ENCODE measurements around the gene HOXA6.

The HOXA6 gene

DNA sequence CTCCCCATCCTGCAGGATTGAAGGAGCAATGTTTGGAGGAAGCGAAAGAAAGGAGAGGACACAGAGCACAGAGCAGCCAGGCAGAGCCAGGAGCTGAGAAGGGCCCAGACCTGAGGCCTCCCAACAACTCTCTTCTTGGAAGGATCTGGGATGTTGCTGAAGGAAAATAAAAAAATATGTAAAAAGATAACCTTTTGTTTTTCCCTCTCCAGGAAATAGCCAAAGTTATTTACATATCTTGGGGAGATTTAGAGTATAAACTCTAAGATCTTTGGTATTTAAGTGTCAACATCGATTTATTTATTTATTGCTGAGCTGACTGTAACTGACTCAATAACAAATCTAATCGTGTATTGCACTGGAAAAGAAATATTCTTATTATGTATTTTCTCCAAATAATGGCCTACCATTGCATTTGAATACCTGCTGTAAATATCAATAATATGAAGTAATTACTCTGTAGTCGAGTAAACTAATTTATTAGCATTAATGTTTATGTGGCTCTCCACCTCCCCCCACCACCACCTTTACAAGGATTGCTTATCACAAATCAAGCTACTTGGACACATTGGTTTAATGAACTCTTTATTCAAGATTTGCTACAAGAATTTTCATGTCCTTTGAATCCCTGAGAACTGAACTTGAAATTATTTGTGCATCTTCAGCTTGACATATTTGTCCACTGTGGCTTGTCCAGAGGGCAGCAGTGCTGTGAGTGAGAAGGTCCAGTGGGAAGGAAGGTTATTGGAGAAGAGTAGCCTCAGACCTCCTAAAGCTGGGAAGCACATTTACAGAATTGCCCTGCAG, 39.3 kb upstream of the HOXA6 start:
- no peak for ATAC-seq (ENCODE audit: insufficient read depth, low read depth)
- TF ChIP-seq, protein P1, sequence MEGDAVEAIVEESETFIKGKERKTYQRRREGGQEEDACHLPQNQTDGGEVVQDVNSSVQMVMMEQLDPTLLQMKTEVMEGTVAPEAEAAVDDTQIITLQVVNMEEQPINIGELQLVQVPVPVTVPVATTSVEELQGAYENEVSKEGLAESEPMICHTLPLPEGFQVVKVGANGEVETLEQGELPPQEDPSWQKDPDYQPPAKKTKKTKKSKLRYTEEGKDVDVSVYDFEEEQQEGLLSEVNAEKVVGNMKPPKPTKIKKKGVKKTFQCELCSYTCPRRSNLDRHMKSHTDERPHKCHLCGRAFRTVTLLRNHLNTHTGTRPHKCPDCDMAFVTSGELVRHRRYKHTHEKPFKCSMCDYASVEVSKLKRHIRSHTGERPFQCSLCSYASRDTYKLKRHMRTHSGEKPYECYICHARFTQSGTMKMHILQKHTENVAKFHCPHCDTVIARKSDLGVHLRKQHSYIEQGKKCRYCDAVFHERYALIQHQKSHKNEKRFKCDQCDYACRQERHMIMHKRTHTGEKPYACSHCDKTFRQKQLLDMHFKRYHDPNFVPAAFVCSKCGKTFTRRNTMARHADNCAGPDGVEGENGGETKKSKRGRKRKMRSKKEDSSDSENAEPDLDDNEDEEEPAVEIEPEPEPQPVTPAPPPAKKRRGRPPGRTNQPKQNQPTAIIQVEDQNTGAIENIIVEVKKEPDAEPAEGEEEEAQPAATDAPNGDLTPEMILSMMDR (IDR thresholded peaks at IDR 0.05; ENCODE audit: borderline replicate concordance, extremely low read depth, low read length, poor library complexity, severe bottlenecking): no peak
- no peak for TF ChIP-seq EZH2 (IDR thresholded peaks at IDR 0.05; ENCODE audit: borderline replicate concordance, low read depth, low read length, severe bottlenecking)
- Histone ChIP-seq H3K4me3 (ENCODE audit: low read depth in 1 of 2, low read length in 2 of 2) (no peak overlapping the region), H3K9ac (ENCODE audit: low read depth, low read length) (no peak overlapping the region), H3K79me2 (ENCODE audit: insufficient read depth, low read length) (no peaks in the 10 kb centered on the region), H3K27me3 (ENCODE audit: insufficient read depth, low read length, poor library complexity) (peaks cover 14% of the 10 kb centered on the region), H3K4me2 (ENCODE audit: insufficient read depth, low read length) (no peak overlapping the region; the same call in 1 of the 2 replicates), H3K4me1 (ENCODE audit: insufficient read depth, low read length) (peaks cover 18% of the 10 kb centered on the region), H3K9me3 (ENCODE audit: insufficient read depth, low read length, severe bottlenecking) (no peaks in the 10 kb centered on the region), H3K36me3 (ENCODE audit: insufficient read depth, low read length) (no peaks in the 10 kb centered on the region), H2AFZ (ENCODE audit: low read depth, low read length) (no peak overlapping the region), H4K20me1 (ENCODE audit: insufficient read depth, low read length) (no peaks in the 10 kb centered on the region), H3K27ac (ENCODE audit: low read length) (no peak overlapping the region)
- DNase-seq: no peak

DNA sequence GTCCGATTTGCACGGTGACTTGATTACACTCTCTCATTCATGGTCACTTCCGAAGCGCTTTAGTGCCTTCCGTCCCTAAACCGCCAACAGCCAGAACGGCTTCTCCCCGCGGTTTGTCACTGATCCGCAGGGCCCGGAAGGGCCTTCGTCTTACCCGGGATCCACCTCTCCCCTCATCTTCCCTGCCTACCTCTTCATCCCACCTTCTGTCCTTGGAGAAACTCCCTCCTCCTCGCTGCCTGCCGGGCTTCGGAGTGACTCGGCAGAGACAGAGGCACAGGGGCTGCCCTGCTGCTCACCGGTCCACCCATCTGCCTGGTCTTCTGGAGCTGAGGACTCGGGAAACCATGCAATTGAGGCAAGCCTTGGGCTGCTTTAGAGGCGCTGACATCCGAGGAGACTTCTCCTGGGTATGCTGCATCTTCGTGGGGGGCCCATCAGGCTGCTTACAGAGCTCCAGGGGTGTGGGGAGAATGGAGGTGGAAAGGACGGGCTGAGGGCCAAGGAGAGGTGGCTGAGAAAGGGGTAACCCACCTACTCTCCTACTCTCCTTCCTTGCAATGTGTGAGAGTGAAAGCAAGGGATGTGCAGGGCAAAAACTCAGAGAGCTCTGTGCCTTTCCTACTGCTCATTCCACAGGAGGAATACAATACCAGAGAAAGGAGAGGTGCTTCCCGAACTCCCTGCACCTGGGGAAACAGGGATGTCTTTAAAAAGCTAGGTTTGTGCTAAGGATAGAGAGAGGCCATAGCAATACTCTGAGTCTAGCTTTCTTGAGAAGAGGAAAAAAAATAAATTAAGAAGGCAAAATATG, 38.5 kb upstream of the HOXA6 start:
- Histone ChIP-seq H4K20me1 (ENCODE audit: insufficient read depth, low read length) (no peaks in the 10 kb centered on the region), H3K27ac (ENCODE audit: low read length) (no peak overlapping the region), H3K4me1 (ENCODE audit: insufficient read depth, low read length) (peaks cover 18% of the 10 kb centered on the region), H3K27me3 (ENCODE audit: insufficient read depth, low read length, poor library complexity) (peaks cover 14% of the 10 kb centered on the region), H3K4me2 (ENCODE audit: insufficient read depth, low read length) (no peak overlapping the region), H2AFZ (ENCODE audit: low read depth, low read length) (no peak overlapping the region), H3K9me3 (ENCODE audit: insufficient read depth, low read length, severe bottlenecking) (no peaks in the 10 kb centered on the region), H3K9ac (ENCODE audit: low read depth, low read length) (no peak overlapping the region), H3K4me3 (ENCODE audit: low read depth in 1 of 2, low read length in 2 of 2) (no peak overlapping the region), H3K36me3 (ENCODE audit: insufficient read depth, low read length) (no peaks in the 10 kb centered on the region), H3K79me2 (ENCODE audit: insufficient read depth, low read length) (no peaks in the 10 kb centered on the region)
- TF ChIP-seq, protein P1 (IDR thresholded peaks at IDR 0.05; ENCODE audit: borderline replicate concordance, extremely low read depth, low read length, poor library complexity, severe bottlenecking): no peak
- no peak for TF ChIP-seq EZH2 (IDR thresholded peaks at IDR 0.05; ENCODE audit: borderline replicate concordance, low read depth, low read length, severe bottlenecking)
- DNase-seq: no peak
- no peak for ATAC-seq (ENCODE audit: insufficient read depth, low read depth)

DNA sequence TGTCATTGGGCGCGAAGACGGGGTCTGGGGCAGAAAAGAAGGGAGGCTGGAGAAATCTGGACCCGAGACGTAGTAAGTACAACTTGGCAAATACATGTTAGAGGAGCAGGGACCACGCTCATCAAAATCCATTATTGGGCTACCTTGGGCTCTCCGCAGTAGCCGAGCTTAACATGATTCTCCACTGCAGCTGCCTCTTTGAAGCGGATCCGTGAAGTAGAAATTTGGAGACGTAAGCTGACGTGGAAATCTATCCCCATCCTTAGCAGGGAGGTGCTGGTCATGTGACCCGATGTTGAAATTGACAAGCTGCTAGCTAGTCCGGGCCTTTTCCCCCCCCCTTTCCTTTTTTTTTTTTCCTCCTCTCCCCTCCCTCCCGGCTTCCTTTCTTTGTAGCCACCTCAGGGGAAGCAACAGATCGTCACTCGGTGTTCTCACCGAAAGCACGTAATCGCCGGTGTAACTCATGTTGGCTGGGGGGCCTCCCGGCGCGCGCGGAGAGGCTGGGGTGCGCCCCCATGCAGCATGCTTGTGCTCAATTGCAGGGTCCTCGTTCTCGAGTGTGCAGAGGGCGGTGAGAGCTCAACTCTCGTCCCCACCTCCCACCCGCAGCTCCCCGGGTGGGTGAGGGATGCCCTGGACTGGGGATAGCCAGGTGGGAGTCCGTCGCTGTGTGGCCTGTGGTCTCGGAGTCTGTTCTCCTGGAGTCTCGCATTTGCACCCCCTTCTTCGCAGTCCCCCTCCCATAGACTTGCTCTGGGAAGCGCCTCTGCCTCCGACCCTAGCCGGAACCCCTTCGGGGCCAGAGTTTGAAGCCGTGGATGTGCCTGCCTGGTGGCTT, 37.7 kb upstream of the HOXA6 start, which contains the start of gene HOXA11:
Gene HOXA11, minus strand, starts transcription at position 220 of the 841 bp plus-strand sequence. Its CDS starts 88 bp downstream, at position 132.
- Histone ChIP-seq H4K20me1 (ENCODE audit: insufficient read depth, low read length) (no peaks in the 10 kb centered on the region), H2AFZ (ENCODE audit: low read depth, low read length) (no peak within 1 kb of the TSS), H3K27ac (ENCODE audit: low read length) (no peak within 1 kb of the TSS), H3K4me1 (ENCODE audit: insufficient read depth, low read length) (peaks cover 18% of the 10 kb centered on the region), H3K79me2 (ENCODE audit: insufficient read depth, low read length) (no peaks in the 10 kb centered on the region), H3K27me3 (ENCODE audit: insufficient read depth, low read length, poor library complexity) (peaks cover 14% of the 10 kb centered on the region), H3K36me3 (ENCODE audit: insufficient read depth, low read length) (no peaks in the 10 kb centered on the region), H3K9me3 (ENCODE audit: insufficient read depth, low read length, severe bottlenecking) (no peaks in the 10 kb centered on the region), H3K4me3 (ENCODE audit: low read depth in 1 of 2, low read length in 2 of 2) (no peak within 1 kb of the TSS), H3K4me2 (ENCODE audit: insufficient read depth, low read length) (no peak within 1 kb of the TSS), H3K9ac (ENCODE audit: low read depth, low read length) (no peak within 1 kb of the TSS)
- ATAC-seq (ENCODE audit: insufficient read depth, low read depth): no peak
- TF ChIP-seq, protein P1 (IDR thresholded peaks at IDR 0.05; ENCODE audit: borderline replicate concordance, extremely low read depth, low read length, poor library complexity, severe bottlenecking): no peak
- TF ChIP-seq EZH2 (IDR thresholded peaks at IDR 0.05; ENCODE audit: borderline replicate concordance, low read depth, low read length, severe bottlenecking): no peak
- DNase-seq: no peak

Measured in DND-41 (cell line).